ENCODE measurements around the gene TMEM167B.
"Not testable (repeated sequence)": the region's sequence is repeated elsewhere in the genome, so short reads cannot be mapped to it uniquely, and the experiment has no call there.

The TMEM167B gene

DNA sequence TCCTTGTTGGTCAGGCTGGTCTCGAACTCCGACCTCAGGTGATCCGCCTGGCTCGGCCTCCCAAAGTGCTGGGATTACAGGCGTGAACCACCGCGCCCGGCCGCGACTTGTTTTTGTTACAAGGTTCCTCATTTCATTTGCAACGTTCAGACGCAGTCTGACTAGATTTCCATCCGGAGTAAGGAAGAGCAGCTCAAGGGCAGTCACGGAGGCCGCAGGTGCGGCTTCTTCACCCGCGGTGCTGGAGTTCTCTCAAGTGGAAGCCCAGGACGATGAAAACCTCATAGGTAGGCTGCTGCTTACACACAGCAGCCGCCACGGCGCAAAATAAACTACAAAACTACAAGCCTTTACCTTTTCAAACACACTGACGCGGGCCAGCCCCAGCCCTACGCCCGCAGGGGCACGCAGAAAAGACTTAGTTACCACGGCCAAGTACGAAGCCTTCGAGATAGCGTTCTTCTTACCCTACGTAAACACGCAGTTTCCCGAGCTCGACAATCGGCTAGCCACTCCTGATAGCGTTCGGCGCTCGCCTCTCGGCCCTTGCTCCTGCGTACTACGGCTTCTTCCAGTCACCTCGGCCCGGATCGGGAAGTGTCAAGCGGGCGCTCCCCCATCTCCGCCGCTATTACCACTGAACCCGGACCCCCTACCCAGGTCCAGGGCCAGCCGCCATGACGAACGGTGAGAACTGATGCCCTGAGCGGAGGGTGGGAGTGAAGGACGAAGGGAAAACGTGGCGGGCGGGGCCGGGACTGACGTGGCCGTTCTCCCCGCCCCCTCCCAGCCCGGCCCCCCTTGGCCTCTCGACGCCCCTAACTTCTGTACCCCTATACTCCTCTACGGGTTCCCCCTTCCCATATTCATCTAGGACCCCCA lies at the start of gene TMEM167B:
Gene TMEM167B (plus strand): TSS at position 569 of the 882 bp plus-strand sequence. CDS start 109 bp downstream, at position 678.
- DNase-seq: peak; percentile 90 to 95

DNA sequence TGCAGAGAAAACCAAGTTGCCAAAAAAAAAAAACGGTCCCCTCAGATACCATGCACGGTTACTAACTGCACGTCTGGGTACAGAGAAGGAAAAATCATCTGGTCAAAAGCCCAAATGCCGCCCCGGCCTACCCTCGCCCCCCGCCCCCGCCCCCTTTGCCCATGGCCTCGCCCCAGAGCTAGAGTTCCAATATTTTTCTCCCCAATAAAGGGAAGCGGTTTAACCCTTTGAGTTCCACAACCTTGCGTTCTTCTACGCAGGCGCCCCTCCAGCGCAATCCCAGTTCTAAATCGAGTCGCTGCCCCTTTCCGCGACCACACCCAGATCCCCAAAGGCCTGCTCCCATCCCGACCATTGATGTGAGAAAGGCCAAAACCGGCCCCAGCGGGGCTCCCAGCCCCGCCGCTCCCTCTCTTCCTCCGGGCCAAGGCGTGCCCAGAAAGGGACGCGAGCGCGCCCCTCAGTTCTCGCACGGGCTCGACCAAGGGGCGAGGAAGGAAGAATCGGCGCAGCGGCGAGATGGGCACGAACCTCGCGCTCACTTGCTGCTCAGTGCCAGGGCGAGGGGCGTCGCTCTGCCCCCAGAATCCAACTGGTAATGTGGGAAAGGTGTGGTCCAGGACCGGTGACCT lies 49.5 kb upstream of the TMEM167B start:
- peak in 1 of 2 donors; percentile 37 for DNase-seq

DNA sequence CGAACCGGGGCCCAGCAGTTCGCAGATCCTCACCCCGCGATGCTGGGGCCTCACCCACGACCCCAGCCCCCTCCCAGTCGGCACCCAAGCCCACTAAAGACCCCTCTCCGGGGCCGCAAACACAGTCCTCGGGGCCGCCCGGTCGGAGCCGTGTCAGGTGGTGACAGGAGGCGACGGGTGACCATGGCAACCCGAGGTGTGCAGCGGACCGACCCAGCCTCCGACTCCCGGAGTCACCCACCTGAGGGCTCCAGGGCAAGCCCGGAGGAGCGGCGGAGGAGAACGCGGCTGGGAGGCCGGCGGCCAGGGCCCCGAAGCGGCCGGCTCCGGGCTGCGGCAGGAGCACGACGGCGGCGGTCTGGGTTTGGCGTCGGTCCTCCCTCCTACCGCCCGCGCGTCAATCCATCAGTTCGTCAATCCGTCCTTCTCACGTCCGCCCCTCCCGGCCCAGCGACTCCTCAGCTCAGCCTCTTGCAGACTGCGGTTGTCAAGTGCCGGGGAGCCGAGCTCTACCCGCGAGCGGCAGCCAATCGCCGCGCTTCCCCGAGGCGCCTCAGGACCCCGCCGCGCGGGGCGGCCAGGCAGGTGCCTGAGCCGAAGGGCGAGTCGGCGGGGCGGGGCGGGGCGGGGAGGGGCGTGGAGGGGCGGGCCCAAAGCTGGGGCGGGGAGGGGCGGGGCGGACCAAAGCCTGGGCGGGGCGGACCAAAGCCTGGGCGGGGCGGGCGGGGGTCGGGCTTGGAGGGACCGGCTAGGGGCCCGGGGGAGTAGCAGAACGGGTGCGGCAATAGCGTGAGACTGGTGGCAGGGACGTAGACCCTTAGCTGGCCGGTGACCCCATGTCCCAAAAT lies 48.7 kb upstream of the TMEM167B start, which contains the start of gene WDR47:
Gene WDR47 (minus strand): TSS at position 482 of the 848 bp plus-strand sequence. CDS start 18,590 bp downstream, outside the sequence.
- DNase-seq: peak; percentile 89 to 93

DNA sequence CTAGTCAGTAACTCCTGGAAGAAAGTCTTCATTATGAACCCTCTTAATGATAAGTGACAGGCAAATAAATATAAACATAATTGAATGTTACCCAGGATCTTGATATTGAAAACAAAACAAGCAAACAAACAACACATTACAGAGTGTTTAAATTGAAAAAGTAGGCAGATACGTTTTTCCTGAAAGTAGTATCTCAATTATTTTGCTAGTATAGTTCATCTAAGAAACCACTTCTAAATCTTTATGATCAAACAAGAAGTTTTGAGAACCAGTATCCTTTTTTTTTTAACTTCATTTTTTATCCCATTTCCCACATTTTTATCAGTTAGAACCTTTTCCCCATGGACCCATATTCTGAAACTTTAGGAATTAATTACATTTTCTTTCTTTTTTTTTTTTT lies 45.0 kb upstream of the TMEM167B start:
- no peak for DNase-seq

DNA sequence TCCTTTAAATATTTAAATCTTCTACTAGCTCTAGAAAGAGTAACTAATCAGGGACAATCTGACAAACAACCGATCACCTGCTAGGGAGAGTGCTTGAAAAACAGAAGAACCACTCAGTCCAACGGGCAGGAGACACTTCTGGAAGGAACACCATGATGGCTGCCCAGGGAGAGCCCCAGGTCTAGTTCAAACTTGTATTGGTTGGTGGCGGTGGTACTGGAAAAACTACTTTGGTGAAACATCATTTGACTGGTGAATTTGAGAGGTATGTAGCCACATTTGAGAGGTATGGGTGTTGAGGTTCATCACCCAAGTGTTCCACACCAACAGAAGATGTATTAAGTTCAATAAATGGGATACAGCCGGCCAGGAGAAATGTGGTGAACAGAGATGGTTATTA lies 43.9 kb upstream of the TMEM167B start:
- no peak for DNase-seq

DNA sequence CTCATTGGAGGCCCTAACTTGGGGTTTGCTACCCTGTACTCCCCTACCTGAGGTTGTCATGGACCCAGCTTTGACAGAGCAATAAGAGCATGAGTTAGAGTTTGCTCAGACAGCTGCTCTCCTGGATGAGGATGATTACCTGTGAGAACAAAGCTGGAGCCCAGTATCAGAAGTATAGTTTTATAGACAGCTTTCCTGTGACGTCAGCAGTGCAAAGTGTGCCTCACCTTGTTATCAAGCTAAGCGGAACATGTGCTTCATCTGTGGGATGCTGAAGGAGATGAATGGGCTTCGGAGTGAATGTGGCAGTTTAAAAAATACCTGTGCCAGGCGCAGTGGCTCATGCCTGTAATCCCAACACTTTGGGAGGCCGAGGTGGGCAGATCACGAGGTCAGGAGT lies 43.2 kb upstream of the TMEM167B start:
- no peak for DNase-seq

DNA sequence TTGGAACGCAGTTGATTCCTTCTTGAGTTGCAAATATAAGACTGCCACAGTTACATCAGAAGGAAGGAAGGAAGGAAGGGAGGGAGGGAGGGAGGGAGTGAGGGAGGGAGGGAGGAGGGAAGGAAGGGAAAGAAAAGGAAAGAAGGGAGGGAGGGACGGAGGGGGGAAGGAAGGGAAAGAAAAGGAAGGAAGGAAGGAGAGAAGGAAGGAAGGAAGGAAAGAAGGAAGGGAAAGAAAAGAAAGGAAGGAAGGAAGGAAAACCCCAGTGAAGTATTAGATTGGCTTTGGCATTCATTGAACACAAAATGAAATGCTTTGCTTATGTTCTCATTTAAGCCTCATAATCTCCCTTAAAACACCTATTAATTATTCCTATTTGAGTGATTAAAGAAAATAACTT lies 42.2 kb upstream of the TMEM167B start:
- DNase-seq: no peak

DNA sequence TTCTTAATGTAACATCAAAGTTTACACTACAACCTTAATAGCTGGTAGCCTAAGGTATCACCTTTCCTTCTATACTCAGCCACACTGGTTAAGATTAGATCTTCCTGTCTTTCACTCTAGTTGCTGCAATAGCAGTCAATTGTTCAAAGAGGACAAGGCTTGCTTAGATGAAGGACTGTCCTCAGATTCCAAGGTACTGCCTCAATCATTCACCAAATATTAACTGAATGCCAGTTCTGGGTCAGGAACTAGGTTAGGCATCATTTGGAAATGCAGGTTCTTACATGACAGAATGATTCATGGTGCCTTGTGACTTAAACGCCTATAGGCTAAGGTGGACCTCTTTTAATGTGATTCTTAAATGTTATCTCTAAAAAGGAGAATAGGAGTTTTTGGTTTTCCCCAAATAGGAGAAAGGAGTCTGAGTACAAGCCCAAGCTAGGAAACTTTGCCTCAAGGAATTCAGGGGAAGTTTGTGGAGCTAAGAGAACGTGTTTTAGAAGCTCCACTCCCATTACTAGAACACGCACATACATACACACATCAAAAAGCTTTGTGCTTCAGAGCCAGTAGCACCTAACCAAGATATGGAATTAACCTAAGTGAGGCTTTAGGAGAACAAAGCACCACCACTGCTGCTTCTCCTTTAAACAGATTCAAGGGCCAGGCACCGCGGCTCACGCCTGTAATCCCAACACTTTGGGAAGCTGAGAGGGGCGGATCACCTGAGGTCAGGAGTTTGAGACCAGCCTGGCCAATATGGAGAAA lies 40.2 kb upstream of the TMEM167B start:
- no peak for DNase-seq

DNA sequence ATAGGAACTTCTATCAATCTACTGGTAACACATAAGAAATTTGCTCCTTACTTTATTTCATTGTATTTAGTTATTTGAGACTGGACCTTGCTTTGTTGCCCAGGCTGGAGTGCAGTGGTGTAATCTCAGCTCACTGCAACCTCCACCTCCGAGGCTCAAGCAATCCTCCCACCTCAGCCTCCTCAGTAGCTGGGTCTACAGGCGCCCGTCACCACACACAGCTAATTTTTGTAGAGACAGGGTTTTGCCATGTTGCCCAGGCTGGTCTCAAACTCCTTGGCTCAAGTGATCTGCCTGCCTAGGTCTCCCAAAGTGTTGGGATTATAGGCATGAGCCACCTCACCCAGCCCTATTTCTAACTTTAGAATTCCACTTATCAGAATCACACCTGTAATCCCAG lies 38.4 kb upstream of the TMEM167B start:
- not testable (repeated sequence) for DNase-seq

DNA sequence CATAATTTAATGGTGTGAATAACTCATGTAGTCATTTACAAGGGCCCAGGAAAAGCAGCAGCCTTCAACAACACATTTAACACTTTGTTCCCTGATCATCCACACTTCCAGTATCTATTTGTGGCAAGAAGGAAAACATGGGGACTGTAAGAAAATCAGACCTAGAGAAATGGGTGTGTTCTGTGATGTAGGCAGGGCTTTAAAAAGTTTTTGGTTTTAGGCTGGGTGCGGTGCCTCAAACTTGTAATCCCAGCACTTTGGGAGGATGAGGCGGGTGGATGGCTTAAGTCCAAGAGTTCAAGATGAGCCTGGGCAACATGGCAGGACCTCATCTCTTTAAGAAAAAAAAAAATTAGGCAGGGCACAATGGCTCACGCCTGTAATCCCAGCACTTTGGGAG lies 34.5 kb upstream of the TMEM167B start:
- no peak for DNase-seq

DNA sequence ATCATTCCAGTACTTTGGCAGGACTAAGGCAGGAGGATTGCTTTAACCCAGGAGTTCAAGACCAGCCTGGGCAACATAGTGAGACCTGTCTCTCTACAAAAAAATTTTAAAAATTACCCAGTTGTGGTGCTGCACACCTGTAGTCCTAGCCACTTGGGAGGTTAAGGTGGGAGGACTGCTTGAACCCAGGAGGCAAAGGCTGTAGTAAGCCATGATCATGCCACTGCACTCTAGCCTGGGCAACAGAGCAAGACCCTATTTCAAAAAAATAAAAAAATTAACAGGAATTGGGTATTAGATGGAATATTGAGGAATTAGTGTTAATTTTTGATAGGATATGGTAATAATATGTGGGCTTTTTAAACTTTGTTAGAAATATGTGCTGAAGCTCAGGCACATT lies 31.5 kb upstream of the TMEM167B start:
- DNase-seq: no peak

DNA sequence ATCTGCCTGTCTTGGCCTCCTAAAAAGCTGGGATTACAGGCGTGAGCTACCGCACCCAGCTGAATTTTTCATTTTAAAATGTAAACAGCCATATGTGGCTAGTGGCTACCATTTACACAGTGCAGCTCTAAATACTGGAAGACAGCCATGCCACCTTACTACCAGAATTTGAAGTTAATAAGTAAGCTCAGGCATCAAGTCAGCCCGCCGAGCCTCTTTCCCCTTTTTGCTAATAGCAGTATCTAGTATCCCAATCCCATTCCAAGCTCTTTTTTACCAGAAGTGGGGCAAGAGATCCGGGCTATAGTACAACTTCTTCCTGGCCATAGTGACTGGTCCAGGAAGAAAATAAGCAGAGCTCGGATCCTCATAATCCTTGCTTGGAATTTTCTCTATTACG lies 29.9 kb upstream of the TMEM167B start:
- DNase-seq: no peak

DNA sequence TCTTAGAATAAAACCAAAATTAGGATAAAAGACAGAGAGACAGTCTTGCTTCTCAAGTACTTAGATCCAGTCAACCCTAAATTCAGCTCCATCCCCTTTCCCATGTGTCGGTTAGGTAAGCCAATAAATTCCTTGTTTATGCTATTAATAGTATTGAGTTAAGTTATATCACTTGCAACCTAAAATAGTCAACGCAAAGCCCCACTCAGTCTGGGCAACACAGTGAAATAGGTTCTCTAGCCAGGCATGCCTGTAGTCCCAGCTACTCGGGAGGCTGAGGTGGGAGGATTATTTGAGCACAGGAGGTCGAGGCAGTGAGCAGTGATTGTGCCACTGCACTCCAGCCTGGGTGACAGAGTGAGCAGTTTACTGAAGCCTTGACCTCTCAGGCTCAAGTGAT lies 29.4 kb upstream of the TMEM167B start:
- no peak for DNase-seq

DNA sequence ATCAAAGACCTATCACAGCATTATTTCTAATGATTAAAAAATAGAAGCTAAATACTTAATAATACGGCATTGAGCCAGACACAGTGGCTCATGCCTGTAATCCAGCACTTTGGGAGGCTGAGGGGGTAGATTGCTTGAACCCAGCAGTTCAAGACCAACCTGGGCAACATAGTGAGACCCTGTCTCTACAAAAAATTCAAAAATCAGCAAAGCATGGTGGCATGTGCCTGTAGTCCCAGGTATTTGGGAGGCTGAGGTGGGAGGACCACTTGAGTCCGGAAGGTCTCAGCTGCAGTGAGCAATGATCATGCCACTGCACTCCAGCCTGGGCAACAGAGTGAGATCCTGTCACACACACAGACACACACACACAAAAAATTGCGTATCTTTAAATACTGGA lies 25.4 kb upstream of the TMEM167B start:
- no peak for DNase-seq

DNA sequence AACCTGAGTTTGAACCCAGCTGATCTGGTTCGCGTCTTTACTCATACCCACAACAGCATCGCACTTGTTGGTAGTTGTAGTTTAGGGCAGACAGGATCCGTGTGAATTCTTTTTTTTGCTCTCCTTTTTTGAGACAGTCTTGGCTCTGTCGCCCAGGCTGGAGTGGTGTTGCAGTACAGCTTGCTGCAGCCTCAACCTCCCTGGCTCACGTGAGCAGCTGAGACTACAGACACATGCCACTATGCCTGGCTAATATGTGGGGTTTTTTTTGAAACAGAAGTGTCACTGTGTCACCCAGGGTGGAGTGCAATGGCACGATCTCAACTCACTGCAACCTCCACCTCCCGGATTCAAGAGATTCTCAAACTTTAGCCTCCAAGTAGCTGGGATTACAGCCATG lies 22.7 kb upstream of the TMEM167B start:
- no peak for DNase-seq

DNA sequence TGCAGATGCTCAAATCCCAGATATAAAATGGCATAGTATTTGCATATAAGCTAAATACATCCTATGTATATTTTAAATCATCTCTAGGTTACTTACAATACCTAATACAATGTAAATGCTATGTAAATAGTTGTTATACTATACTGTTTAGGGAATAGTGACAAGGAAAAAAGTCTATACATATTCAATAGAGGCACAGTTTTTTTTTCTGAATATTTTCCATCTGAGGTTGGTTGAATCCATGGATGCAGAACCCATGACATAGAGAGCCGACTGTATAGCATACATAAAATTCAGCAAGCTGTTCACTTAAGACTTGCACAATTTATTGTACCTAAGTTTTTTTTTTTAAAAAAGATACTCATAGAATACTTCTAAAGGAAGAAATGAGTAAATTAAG lies 21.3 kb upstream of the TMEM167B start:
- no peak for DNase-seq

DNA sequence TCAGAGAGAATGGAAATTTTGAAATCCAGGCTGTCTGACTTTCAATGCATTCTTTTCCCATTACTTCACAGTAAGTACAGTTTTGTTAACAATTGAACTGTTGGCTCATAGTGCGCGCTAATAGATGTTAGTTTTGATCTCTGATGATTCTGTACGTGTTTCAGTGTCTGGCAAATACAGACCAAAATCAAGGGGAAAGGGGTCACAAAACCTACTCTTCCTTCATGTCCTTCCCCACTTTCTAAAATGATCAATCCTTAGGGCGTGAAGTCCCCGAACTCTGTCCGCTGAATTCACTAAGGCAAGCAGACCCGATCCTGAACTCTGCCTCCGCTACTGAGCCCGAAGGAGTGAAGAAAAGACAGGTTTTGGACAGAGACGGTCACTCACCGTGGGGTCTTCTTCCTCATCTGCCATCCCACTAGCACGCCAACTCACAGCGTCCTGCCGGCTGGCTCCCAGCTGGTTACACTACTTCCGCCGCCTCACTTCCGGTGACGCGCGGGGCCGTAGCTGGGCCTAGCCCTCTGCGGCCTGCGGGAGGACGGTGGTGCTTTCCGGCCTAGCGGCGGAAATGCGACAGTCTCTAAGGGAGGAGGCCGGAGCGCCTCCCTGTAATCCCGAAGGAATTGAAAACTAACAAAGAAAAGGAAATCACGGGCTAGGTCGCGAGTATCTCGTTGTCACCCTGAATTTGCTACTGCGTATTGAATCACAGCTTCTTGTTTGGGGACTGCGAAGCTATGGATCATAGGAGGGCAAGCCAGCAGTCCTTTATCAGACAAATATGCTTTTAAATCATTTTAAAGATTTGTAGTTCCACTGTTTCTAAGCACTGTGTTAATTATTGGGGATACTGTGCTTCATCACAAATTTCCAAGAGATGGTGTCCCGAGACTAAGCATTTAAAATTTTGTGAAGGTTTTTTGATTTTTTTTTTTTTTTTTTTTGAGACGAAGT lies 14.8 kb upstream of the TMEM167B start, which contains the start of gene TAF13:
Gene TAF13 (minus strand): TSS at position 473 of the 960 bp plus-strand sequence. CDS start 56 bp downstream, at position 417.
- DNase-seq: peak; percentile 89 to 92

DNA sequence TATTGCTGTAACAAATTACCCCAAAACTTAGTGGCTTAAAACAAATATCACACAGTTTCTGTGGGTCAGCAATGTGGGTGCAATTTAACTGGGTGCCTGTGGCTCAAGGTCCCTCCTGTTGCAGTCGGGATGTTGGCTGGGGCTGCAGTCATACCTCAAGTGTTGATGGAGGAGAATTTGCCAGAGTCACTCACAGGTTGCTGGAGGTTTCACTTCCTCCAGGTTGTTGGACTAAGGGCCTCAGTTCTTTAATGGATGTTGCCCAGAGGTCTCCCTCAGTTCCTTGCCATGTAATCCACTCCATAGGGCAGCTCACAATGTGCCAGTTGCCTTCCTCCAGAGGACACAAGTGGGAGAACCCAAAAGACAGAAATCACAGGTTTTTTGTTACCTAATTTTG lies 12.2 kb upstream of the TMEM167B start:
- DNase-seq: no peak

DNA sequence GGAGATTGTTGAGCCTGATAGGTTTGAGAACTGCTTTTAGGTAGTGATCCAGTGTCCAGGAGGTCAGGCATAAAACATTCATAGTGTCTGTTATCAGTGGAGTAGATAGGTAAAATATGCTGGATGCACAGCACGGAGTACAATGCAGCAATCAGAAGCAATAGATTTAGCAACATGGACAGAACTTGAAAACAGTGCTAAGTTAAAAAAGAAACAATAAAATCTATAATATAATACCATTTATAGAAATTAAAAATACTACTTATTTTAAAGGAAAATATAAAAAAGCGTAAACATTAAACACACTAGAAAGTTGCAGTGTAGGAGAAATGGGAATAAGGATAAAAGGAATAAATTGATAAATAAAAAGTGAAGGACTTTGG lies 11.3 kb upstream of the TMEM167B start:
- DNase-seq: no peak

DNA sequence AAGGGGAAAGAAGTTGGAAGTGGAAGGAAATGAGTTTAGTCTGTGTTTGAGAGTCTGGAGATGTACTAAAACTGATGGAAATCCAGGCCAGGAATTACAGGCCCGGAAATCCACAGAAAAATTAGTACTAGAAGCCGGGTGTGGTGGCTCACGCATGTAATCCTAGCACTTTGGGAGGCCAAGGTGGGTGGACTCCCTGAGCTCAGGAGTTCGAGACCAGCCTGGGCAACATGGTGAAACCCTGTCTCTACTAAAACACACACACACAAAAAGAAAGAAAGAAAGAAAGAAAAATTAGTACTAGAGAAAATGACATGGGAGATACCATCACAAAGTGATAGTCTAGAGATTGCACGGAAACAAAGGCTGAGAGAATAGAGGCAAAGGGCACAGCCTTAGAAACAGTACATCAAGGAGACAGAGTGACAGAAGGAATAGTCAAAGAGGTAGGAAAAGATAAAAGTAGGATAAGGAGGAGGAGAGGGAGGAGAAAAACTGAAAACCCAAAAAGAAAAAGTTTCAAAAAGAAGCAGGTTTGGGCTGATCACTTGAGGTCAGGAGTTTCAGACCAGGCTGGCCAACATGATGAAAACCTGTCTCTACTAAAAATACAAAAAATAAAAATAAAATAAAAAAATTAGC lies 10.0 kb upstream of the TMEM167B start:
- no peak for DNase-seq

DNA sequence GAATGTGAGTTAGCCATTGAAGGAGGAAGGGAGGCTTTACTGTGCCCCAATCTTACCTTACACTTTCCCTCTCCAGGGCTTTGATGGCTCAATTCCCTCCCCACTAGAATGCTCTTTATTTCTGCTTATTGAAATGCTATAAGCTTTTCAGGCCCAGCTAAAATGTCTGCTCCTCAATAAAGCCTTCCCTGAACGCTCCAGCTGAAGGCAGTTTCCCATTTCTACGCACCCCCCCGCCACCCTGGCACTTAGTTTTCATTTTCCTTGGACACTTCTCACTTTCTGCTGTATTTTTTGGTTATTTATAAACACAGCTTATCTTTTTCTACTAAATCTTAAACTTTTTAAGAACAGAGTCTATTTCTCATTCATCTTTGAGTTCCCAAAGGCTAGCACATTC lies 7.1 kb upstream of the TMEM167B start:
- no peak for DNase-seq

All from hippocampal formation (tissue), 2 donors.